NCI-H774 (cell line): ENCODE results near the gene ANTKMT.

Source experiments
- DNase-seq: peaks from one replicate; lab custom pipeline; 2025; lab: John Stamatoyannopoulos, UW

The ANTKMT gene

GRCh38 chr16:715477-716199, 5.3 kb upstream of the ANTKMT start:
- DNase-seq, result no peak

GRCh38 chr16:716200-716568, 4.8 kb upstream of the ANTKMT start:
- DNase-seq, result no peak

GRCh38 chr16:716768-717325, 4.1 kb upstream of the ANTKMT start:
- DNase-seq, result no peak

GRCh38 chr16:717450-718245, 3.3 kb upstream of the ANTKMT start:
- DNase-seq, result no peak

GRCh38 chr16:718389-718788, 2.6 kb upstream of the ANTKMT start:
- DNase-seq, result no peak

GRCh38 chr16:718922-719321, 2.0 kb upstream of the ANTKMT start:
- no peak for DNase-seq

- no peak for DNase-seq
Observed at GRCh38 chr16:719815-720446, 1.0 kb upstream of the ANTKMT start.

- DNase-seq, result no peak
Observed at GRCh38 chr16:720447-720989, 428 bp upstream of the ANTKMT start.

GRCh38 chr16:721765-722540, 1.0 kb downstream of the ANTKMT start:
- no peak for DNase-seq

- no peak for DNase-seq
Observed at GRCh38 chr16:722835-723633, 2.1 kb downstream of the ANTKMT start.

- DNase-seq, result no peak
Observed at GRCh38 chr16:723695-724094, 2.7 kb downstream of the ANTKMT start.

GRCh38 chr16:724188-725040, 3.5 kb downstream of the ANTKMT start:
- DNase-seq, result no peak

GRCh38 chr16:725041-725376, 4.1 kb downstream of the ANTKMT start:
- no peak for DNase-seq

GRCh38 chr16:725463-726187, 4.7 kb downstream of the ANTKMT start:
- no peak for DNase-seq

GRCh38 chr16:726188-726437, 5.2 kb downstream of the ANTKMT start:
- DNase-seq, result no peak

GRCh38 chr16:726438-727290, 5.7 kb downstream of the ANTKMT start, which contains the start of the genes CCDC78 and HAGHL:
Gene CCDC78 (minus strand): TSS chr16:726443. CDS start chr16:726367, 76 bp downstream.
Gene HAGHL (plus strand): TSS chr16:727106. CDS start chr16:727510, 404 bp downstream.
- no peak for DNase-seq

- DNase-seq, result no peak
Observed at GRCh38 chr16:727291-727977, 6.5 kb downstream of the ANTKMT start.
